ENCODE measurements around the gene NECAB2. TPM values are rescaled to one million over a fixed set of nuclear protein-coding genes. Genes with fewer than 3 reads are reported as not detected.

NECAB2 gene
- total RNA-seq, 4 donors from 2014 or later, result not detected

- 82% methylated on average over 21 of the region's 21 CpGs for WGBS
- TF ChIP-seq CTCF (IDR thresholded peaks at IDR 0.05), result no peak
- no peak for TF ChIP-seq POLR2AphosphoS5 (IDR thresholded peaks at IDR 0.05)
- no peak for TF ChIP-seq POLR2A (IDR thresholded peaks at IDR 0.05; ENCODE audit: low read depth)
- TF ChIP-seq EP300 (IDR thresholded peaks at IDR 0.05), result no peak
- H3K9me3 ChIP-seq, result no peaks in the 10 kb centered on the region
- no peaks in the 10 kb centered on the region for H3K27me3 ChIP-seq
- H3K4me3 ChIP-seq, result no peak overlapping the region
- peaks cover 54 to 67% (median 58%) of the 10 kb centered on the region in 4 donors for H3K36me3 ChIP-seq
- intact Hi-C loops (cut with DNase I), result loop anchor here (10.0 kb wide), 2 partner anchors 134 to 226 kb away; partner anchors contain the start of gene TAF1C
- peaks cover 20 to 31% (median 28%) of the 10 kb centered on the region in 4 donors for H3K4me1 ChIP-seq
- H3K27ac ChIP-seq (replicated peaks in 1 of 4), result no peak overlapping the region
- DNase-seq (ENCODE audit: extremely low spot score), result no peak
Measured at GRCh38 chr16:83958846-83959565, 9.0 kb upstream of the NECAB2 start.

GRCh38 chr16:83959656-83960434 is 8.2 kb upstream of the NECAB2 start:
- WGBS, result 79% methylated on average over 12 of the region's 12 CpGs
- intact Hi-C loops (cut with DNase I), result loop anchor here (5.0 to 10.0 kb wide), 3 partner anchors 135 to 542 kb away; partner anchors contain the start of genes MEAK7 and TAF1C
- H3K27me3 ChIP-seq, result no peaks in the 10 kb centered on the region
- no peaks in the 10 kb centered on the region for H3K9me3 ChIP-seq
- H3K27ac ChIP-seq (replicated peaks in 1 of 4), result no peak overlapping the region
- peaks cover 12 to 23% (median 20%) of the 10 kb centered on the region in 4 donors for H3K4me1 ChIP-seq
- peaks cover 55 to 75% (median 65%) of the 10 kb centered on the region in 4 donors for H3K36me3 ChIP-seq
- no peak overlapping the region for H3K4me3 ChIP-seq
- no peak for TF ChIP-seq CTCF (IDR thresholded peaks at IDR 0.05)
- TF ChIP-seq POLR2AphosphoS5 (IDR thresholded peaks at IDR 0.05), result no peak
- no peak for TF ChIP-seq EP300 (IDR thresholded peaks at IDR 0.05)
- TF ChIP-seq POLR2A (IDR thresholded peaks at IDR 0.05; ENCODE audit: low read depth), result no peak
- DNase-seq (ENCODE audit: extremely low spot score), result no peak

- WGBS, result 91% methylated on average over 22 of the region's 29 CpGs
Measured at GRCh38 chr16:83960521-83961249, 7.4 kb upstream of the NECAB2 start.

GRCh38 chr16:83961591-83961990 is 6.5 kb upstream of the NECAB2 start:
- no peak for DNase-seq (ENCODE audit: extremely low spot score)

More at GRCh38 chr16:83960521-83961249, 7.4 kb upstream of the NECAB2 start:
- Histone ChIP-seq H3K9me3 (no peaks in the 10 kb centered on the region), H3K27ac (replicated peaks in 1 of 4) (no peak overlapping the region), H3K4me1 (peaks cover 7 to 15% (median 11%) of the 10 kb centered on the region in 4 donors), H3K27me3 (no peaks in the 10 kb centered on the region), H3K36me3 (peaks cover 55 to 84% (median 73%) of the 10 kb centered on the region in 4 donors), H3K4me3 (no peak overlapping the region)
- no peak for TF ChIP-seq POLR2AphosphoS5 (IDR thresholded peaks at IDR 0.05)
- TF ChIP-seq POLR2A (IDR thresholded peaks at IDR 0.05; ENCODE audit: low read depth), result no peak
- TF ChIP-seq EP300 (IDR thresholded peaks at IDR 0.05), result no peak
- DNase-seq (ENCODE audit: extremely low spot score), result no peak
- intact Hi-C loops (cut with DNase I), result loop anchor here (5.0 kb wide), 1 partner anchor 542 kb away; the partner anchor contains the start of gene MEAK7

More at GRCh38 chr16:83961591-83961990, 6.5 kb upstream of the NECAB2 start:
- intact Hi-C loops (cut with DNase I), result loop anchor here (5.0 kb wide), 1 partner anchor 541 kb away; the partner anchor contains the start of gene MEAK7
- no peak overlapping the region for H3K27ac ChIP-seq (replicated peaks in 1 of 4)
- WGBS, result 88% methylated on average over 2 of the region's 5 CpGs
- peaks cover 2 to 5% (median 4%) of the 10 kb centered on the region in 4 donors for H3K4me1 ChIP-seq
- H3K36me3 ChIP-seq, result peaks cover 55 to 91% (median 80%) of the 10 kb centered on the region in 4 donors
- H3K9me3 ChIP-seq, result no peaks in the 10 kb centered on the region
- TF ChIP-seq POLR2AphosphoS5 (IDR thresholded peaks at IDR 0.05) (no peak), EP300 (IDR thresholded peaks at IDR 0.05) (no peak), POLR2A (IDR thresholded peaks at IDR 0.05; ENCODE audit: low read depth) (no peak), CTCF (IDR thresholded peaks at IDR 0.05) (no peak)
- no peaks in the 10 kb centered on the region for H3K27me3 ChIP-seq
- no peak overlapping the region for H3K4me3 ChIP-seq
